Measurements from ENCODE around the gene AHI1.
"Not testable (repeated sequence)": the region's sequence is repeated elsewhere in the genome, so short reads cannot be mapped to it uniquely, and the experiment has no call there.

The AHI1 gene

GRCh38 chr6:135261872-135262725 is 235.4 kb downstream of the AHI1 start:
- no peak for DNase-seq (ENCODE audit: low spot score)

- no peak for DNase-seq (ENCODE audit: low spot score)
Observed at GRCh38 chr6:135260612-135261011, 236.9 kb downstream of the AHI1 start.

GRCh38 chr6:135258970-135259369 is 238.6 kb downstream of the AHI1 start:
- no peak for DNase-seq (ENCODE audit: low spot score)

GRCh38 chr6:135257631-135258405 is 239.7 kb downstream of the AHI1 start:
- no peak for DNase-seq (ENCODE audit: low spot score)

- no peak for DNase-seq (ENCODE audit: low spot score)
Observed at GRCh38 chr6:135256866-135257265, 240.7 kb downstream of the AHI1 start.

- DNase-seq (ENCODE audit: low spot score), result no peak
Observed at GRCh38 chr6:135254471-135254870, 243.1 kb downstream of the AHI1 start.

GRCh38 chr6:135251498-135252441 is 245.8 kb downstream of the AHI1 start:
- DNase-seq (ENCODE audit: low spot score), result no peak

- DNase-seq (ENCODE audit: low spot score), result no peak
Observed at GRCh38 chr6:135250751-135251497, 246.6 kb downstream of the AHI1 start.

- DNase-seq (ENCODE audit: low spot score), result no peak
Observed at GRCh38 chr6:135250234-135250633, 247.3 kb downstream of the AHI1 start.

- not testable (repeated sequence) for DNase-seq (ENCODE audit: low spot score)
Observed at GRCh38 chr6:135246412-135247012, 251.0 kb downstream of the AHI1 start.

GRCh38 chr6:135244805-135245204 is 252.7 kb downstream of the AHI1 start:
- DNase-seq (ENCODE audit: low spot score), result no peak

GRCh38 chr6:135243871-135244796 is 253.4 kb downstream of the AHI1 start:
- DNase-seq (ENCODE audit: low spot score), result no peak

GRCh38 chr6:135240711-135241110 is 256.8 kb downstream of the AHI1 start:
- DNase-seq (ENCODE audit: low spot score), result no peak

GRCh38 chr6:135236732-135237131 is 260.8 kb downstream of the AHI1 start:
- no peak for DNase-seq (ENCODE audit: low spot score)

- DNase-seq (ENCODE audit: low spot score), result no peak
Observed at GRCh38 chr6:135236319-135236718, 261.2 kb downstream of the AHI1 start.

- no peak for DNase-seq (ENCODE audit: low spot score)
Observed at GRCh38 chr6:135235716-135236115, 261.8 kb downstream of the AHI1 start.

GRCh38 chr6:135234492-135234780 is 263.1 kb downstream of the AHI1 start:
- DNase-seq (ENCODE audit: low spot score), result no peak

- no peak for DNase-seq (ENCODE audit: low spot score)
Observed at GRCh38 chr6:135233686-135234491, 263.7 kb downstream of the AHI1 start.

Measured in hematopoietic multipotent progenitor cell treated with erythropoietin and hydrocortisone succinate and interleukin-3 and kit ligand, for 17 days (in vitro differentiated cells).